ENCODE data around the gene TBC1D9. TPM values are rescaled to one million over a fixed set of nuclear protein-coding genes. Genes with fewer than 3 reads are reported as not detected.

The TBC1D9 gene
- total and polyA plus RNA-seq, 2 of the 13 experiments (the other 11 are each of a cell fraction or from before 2014, with no cell fraction given): 11.9 to 12.2 TPM

DNA sequence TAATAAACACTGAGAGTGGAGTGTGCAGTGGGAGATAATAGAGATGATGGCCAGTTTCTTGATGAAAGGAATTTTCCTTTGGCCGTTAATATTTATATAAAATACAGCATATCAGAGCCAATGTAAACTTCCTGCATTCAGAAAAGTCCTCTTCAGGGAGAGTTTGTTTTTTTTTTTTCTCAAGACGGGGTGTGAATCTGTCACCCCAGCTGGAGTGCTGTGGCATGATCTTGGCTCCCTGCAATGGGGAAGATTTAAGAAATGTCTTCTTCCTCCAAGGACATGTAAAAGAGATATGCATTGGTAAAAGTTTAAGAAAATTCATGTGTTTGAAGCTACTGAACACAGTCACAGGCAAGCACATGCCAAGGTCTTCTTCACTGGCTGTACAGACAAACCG lies 25.4 kb upstream of the TBC1D9 start:
- ATAC-seq (no peak), FAIRE-seq (no peak), DNase-seq (ENCODE audit: low spot score) (no peak)
- intact Hi-C loops (cut with micrococcal nuclease; ENCODE audit: unreplicated experiment): no loop called here
- BruUV-seq (replicated peaks): no TSS peak
- H3K79me2 ChIP-seq (ENCODE audit: insufficient read depth, low read length): no peaks in the 10 kb centered on the region
- H2AFZ ChIP-seq (ENCODE audit: low read length): no peak overlapping the region
- peaks cover 2% of the 10 kb centered on the region; the same call in 1 of the 2 replicates for H3K4me1 ChIP-seq (ENCODE audit: insufficient read depth, low read length)
- H3K27ac ChIP-seq (ENCODE audit: extremely low read length, insufficient read depth, low read length): no peak overlapping the region
- POLR2A ChIA-PET: no interaction called here
- in situ Hi-C loops (cut with HindIII; ENCODE audit: extremely low pct_ligation_motif_present, low pct_unique_long_range_greater_than_20kb): no loop called here
- CTCF ChIA-PET (ENCODE audit: low intra/inter-chr PET ratio, low total read pairs): no interaction called here
- no peaks in the 10 kb centered on the region; a peak in 1 of 5 replicates for H3K27me3 ChIP-seq (ENCODE audit: control insufficient read depth in 1 of 2, insufficient read depth in 2 of 2, low read length in 2 of 2)
- H3K9me3 ChIP-seq (ENCODE audit: low read length): no peaks in the 10 kb centered on the region
- H3K36me3 ChIP-seq (replicated peaks in 1 of 2; ENCODE audit: control insufficient read depth in 1 of 2, insufficient read depth in 2 of 2, low read length in 2 of 2): no peaks in the 10 kb centered on the region
- no peaks in the 10 kb centered on the region for H4K20me1 ChIP-seq (ENCODE audit: insufficient read depth, low read length)
- no peak overlapping the region for H3K9ac ChIP-seq (ENCODE audit: insufficient read depth, low read depth, low read length)
- H3K4me3 ChIP-seq (replicated peaks in 1 of 3; ENCODE audit: insufficient read depth in 1 of 3, low read depth in 2 of 3, low read length in 3 of 3): no peak overlapping the region
- WGBS (ENCODE audit: low lambda C conversion rate): 50% methylated on average over 3 of the region's 3 CpGs
- no peak overlapping the region for H3K4me2 ChIP-seq (ENCODE audit: low read depth, low read length)
- no peak for TF ChIP-seq NAIF1 (CRISPR knock-in tag; IDR thresholded peaks at IDR 0.05; ENCODE audit: borderline replicate concordance)
- TF ChIP-seq, protein P1, sequence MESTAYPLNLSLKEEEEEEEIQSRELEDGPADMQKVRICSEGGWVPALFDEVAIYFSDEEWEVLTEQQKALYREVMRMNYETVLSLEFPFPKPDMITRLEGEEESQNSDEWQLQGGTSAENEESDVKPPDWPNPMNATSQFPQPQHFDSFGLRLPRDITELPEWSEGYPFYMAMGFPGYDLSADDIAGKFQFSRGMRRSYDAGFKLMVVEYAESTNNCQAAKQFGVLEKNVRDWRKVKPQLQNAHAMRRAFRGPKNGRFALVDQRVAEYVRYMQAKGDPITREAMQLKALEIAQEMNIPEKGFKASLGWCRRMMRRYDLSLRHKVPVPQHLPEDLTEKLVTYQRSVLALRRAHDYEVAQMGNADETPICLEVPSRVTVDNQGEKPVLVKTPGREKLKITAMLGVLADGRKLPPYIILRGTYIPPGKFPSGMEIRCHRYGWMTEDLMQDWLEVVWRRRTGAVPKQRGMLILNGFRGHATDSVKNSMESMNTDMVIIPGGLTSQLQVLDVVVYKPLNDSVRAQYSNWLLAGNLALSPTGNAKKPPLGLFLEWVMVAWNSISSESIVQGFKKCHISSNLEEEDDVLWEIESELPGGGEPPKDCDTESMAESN (CRISPR knock-in tag; conservative IDR thresholded peaks at IDR 0.05): no peak
- TF ChIP-seq ZNF569 (CRISPR knock-in tag; IDR thresholded peaks at IDR 0.05; ENCODE audit: borderline replicate concordance): no peak
- TF ChIP-seq, protein P2, sequence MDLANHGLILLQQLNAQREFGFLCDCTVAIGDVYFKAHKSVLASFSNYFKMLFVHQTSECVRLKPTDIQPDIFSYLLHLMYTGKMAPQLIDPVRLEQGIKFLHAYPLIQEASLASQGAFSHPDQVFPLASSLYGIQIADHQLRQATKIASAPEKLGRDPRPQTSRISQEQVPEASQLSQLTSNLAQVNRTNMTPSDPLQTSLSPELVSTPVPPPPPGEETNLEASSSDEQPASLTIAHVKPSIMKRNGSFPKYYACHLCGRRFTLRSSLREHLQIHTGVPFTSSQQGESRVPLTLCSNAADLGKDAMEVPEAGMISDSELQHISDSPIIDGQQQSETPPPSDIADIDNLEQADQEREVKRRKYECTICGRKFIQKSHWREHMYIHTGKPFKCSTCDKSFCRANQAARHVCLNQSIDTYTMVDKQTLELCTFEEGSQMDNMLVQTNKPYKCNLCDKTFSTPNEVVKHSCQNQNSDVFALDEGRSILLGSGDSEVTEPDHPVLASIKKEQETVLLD (CRISPR knock-in tag; IDR thresholded peaks at IDR 0.05; ENCODE audit: low read depth): no peak

DNA sequence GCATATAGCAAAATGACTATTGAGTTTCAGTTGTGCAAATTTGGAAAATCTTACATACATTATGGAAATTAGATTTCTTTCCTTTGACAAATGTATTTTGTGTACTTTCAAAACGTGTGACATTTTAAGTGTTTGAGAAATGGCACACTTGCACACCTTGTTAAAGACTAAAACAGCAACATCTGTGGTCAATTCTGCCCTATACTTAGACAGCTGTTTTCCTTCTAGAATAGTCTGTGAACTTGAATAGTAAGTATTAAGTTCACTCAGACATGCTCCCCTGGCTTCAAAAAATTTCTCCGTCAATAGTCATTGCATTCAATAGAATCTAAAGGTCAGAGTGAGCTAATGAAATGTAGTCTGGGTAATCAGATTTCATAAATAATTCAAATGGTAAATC lies 21.7 kb upstream of the TBC1D9 start:
- 38% methylated on average over 2 of the region's 2 CpGs for WGBS (ENCODE audit: low lambda C conversion rate)
- no peaks in the 10 kb centered on the region for H3K9me3 ChIP-seq (ENCODE audit: low read length)
- no peak overlapping the region for H3K9ac ChIP-seq (ENCODE audit: insufficient read depth, low read depth, low read length)
- no peaks in the 10 kb centered on the region for H3K36me3 ChIP-seq (replicated peaks in 1 of 2; ENCODE audit: control insufficient read depth in 1 of 2, insufficient read depth in 2 of 2, low read length in 2 of 2)
- intact Hi-C loops (cut with micrococcal nuclease; ENCODE audit: unreplicated experiment): no loop called here
- no peaks in the 10 kb centered on the region for H3K79me2 ChIP-seq (ENCODE audit: insufficient read depth, low read length)
- no peak overlapping the region for H3K27ac ChIP-seq (ENCODE audit: extremely low read length, insufficient read depth, low read length)
- CTCF ChIA-PET (ENCODE audit: low intra/inter-chr PET ratio, low total read pairs): no interaction called here
- no TSS peak for BruUV-seq (replicated peaks)
- ATAC-seq: no peak
- no peaks in the 10 kb centered on the region for H4K20me1 ChIP-seq (ENCODE audit: insufficient read depth, low read length)
- H3K4me2 ChIP-seq (ENCODE audit: low read depth, low read length): no peak overlapping the region
- no peaks in the 10 kb centered on the region; a peak in 1 of 5 replicates for H3K27me3 ChIP-seq (ENCODE audit: control insufficient read depth in 1 of 2, insufficient read depth in 2 of 2, low read length in 2 of 2)
- DNase-seq (ENCODE audit: low spot score): no peak
- POLR2A ChIA-PET: no interaction called here
- no peak overlapping the region for H3K4me3 ChIP-seq (replicated peaks in 1 of 3; ENCODE audit: insufficient read depth in 1 of 3, low read depth in 2 of 3, low read length in 3 of 3)
- H2AFZ ChIP-seq (ENCODE audit: low read length): no peak overlapping the region
- H3K4me1 ChIP-seq (ENCODE audit: insufficient read depth, low read length): peaks cover 7% of the 10 kb centered on the region; the same call in 1 of the 2 replicates
- no peak for FAIRE-seq
- in situ Hi-C loops (cut with HindIII; ENCODE audit: extremely low pct_ligation_motif_present, low pct_unique_long_range_greater_than_20kb): no loop called here
- TF ChIP-seq ZFAT (CRISPR knock-in tag; conservative IDR thresholded peaks at IDR 0.05) (no peak), ELF3 (CRISPR knock-in tag; IDR thresholded peaks at IDR 0.05) (no peak), ZNF251 (CRISPR knock-in tag; IDR thresholded peaks at IDR 0.05) (no peak), ARHGAP35 (CRISPR knock-in tag; IDR thresholded peaks at IDR 0.05; ENCODE audit: borderline replicate concordance) (no peak)
- TF ChIP-seq, protein P3, sequence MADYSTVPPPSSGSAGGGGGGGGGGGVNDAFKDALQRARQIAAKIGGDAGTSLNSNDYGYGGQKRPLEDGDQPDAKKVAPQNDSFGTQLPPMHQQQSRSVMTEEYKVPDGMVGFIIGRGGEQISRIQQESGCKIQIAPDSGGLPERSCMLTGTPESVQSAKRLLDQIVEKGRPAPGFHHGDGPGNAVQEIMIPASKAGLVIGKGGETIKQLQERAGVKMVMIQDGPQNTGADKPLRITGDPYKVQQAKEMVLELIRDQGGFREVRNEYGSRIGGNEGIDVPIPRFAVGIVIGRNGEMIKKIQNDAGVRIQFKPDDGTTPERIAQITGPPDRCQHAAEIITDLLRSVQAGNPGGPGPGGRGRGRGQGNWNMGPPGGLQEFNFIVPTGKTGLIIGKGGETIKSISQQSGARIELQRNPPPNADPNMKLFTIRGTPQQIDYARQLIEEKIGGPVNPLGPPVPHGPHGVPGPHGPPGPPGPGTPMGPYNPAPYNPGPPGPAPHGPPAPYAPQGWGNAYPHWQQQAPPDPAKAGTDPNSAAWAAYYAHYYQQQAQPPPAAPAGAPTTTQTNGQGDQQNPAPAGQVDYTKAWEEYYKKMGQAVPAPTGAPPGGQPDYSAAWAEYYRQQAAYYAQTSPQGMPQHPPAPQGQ (CRISPR knock-in tag; IDR thresholded peaks at IDR 0.05; ENCODE audit: borderline replicate concordance): no peak
- TF ChIP-seq, protein P4, sequence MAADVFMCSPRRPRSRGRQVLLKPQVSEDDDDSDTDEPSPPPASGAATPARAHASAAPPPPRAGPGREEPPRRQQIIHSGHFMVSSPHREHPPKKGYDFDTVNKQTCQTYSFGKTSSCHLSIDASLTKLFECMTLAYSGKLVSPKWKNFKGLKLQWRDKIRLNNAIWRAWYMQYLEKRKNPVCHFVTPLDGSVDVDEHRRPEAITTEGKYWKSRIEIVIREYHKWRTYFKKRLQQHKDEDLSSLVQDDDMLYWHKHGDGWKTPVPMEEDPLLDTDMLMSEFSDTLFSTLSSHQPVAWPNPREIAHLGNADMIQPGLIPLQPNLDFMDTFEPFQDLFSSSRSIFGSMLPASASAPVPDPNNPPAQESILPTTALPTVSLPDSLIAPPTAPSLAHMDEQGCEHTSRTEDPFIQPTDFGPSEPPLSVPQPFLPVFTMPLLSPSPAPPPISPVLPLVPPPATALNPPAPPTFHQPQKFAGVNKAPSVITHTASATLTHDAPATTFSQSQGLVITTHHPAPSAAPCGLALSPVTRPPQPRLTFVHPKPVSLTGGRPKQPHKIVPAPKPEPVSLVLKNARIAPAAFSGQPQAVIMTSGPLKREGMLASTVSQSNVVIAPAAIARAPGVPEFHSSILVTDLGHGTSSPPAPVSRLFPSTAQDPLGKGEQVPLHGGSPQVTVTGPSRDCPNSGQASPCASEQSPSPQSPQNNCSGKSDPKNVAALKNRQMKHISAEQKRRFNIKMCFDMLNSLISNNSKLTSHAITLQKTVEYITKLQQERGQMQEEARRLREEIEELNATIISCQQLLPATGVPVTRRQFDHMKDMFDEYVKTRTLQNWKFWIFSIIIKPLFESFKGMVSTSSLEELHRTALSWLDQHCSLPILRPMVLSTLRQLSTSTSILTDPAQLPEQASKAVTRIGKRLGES (CRISPR knock-in tag; IDR thresholded peaks at IDR 0.05; ENCODE audit: borderline replicate concordance): no peak

Measured in HepG2 (cell line).